HEK293T (cell line): Measurements from ENCODE around the gene ZNF587.
A peak's percentile ranks its signal among the peaks of the same experiment; 100 is the strongest.
"Not testable (repeated sequence)": the region's sequence is repeated elsewhere in the genome, so short reads cannot be mapped to it uniquely, and the experiment has no call there.

Experiments used
- CTCF ChIA-PET: fragments of 350-600 bp; formaldehyde crosslinking; extraction: SDS; loops from one replicate; lab custom pipeline; 2021; ENCODE audit warnings: antibody characterized with exemption, inconsistent platforms; lab: Yijun Ruan, JAX
- POLR2A ChIA-PET: fragments of 350-600 bp; formaldehyde crosslinking; extraction: SDS; loops from one replicate; lab custom pipeline; 2020; ENCODE audit warnings: antibody characterized with exemption, inconsistent platforms; lab: Yijun Ruan, JAX
- DNase-seq: peaks from one replicate; pipeline ENCODE4 v3.0.0; 2012; ENCODE audit warnings: mixed read lengths; ENCODE audit errors: extremely low spot score
- ARNT ChIP-seq: fragments of 450-650 bp; IDR thresholded peaks from 2 replicates; pipeline ENCODE4 v1.6.1; 2017; ENCODE audit warnings: mild to moderate bottlenecking
- BHLHE40 ChIP-seq: fragments of 450-650 bp; IDR thresholded peaks from 2 replicates; pipeline ENCODE4 v1.6.1; 2016; ENCODE audit warnings: mild to moderate bottlenecking, moderate library complexity, borderline replicate concordance
- CTBP1 ChIP-seq: fragments of 450-650 bp; IDR thresholded peaks from 2 replicates; pipeline ENCODE4 v1.6.1; 2016; ENCODE audit warnings: borderline replicate concordance
- ELF4 ChIP-seq: fragments of 450-650 bp; IDR thresholded peaks from 2 replicates; pipeline ENCODE4 v1.6.1; 2017; ENCODE audit warnings: antibody characterized with exemption
- FOXA1 ChIP-seq: fragments of 450-650 bp; IDR thresholded peaks from 2 replicates; pipeline ENCODE4 v1.6.1; 2016; ENCODE audit warnings: mild to moderate bottlenecking
- FOXK2 ChIP-seq: fragments of 450-650 bp; IDR thresholded peaks from 2 replicates; pipeline ENCODE4 v1.6.1; 2016; ENCODE audit warnings: mild to moderate bottlenecking
- FOXM1 ChIP-seq: fragments of 450-650 bp; IDR thresholded peaks from 2 replicates; pipeline ENCODE4 v1.6.1; 2017; ENCODE audit warnings: mild to moderate bottlenecking, borderline replicate concordance
- HDGF ChIP-seq: fragments of 450-650 bp; IDR thresholded peaks from 2 replicates; pipeline ENCODE4 v1.6.1; 2017; ENCODE audit warnings: antibody characterized with exemption, borderline replicate concordance
- L3MBTL2 ChIP-seq: fragments of 450-650 bp; conservative IDR thresholded peaks from 2 replicates; pipeline ENCODE4 v1.6.1; 2016; ENCODE audit warnings: mild to moderate bottlenecking
- LEF1 ChIP-seq: fragments of 450-650 bp; IDR thresholded peaks from 2 replicates; pipeline ENCODE4 v1.6.1; 2017; ENCODE audit warnings: mild to moderate bottlenecking, borderline replicate concordance
- NFRKB ChIP-seq: fragments of 450-650 bp; IDR thresholded peaks from 2 replicates; pipeline ENCODE4 v1.6.1; 2016; ENCODE audit warnings: mild to moderate bottlenecking, moderate library complexity
- PKNOX1 ChIP-seq: fragments of 450-650 bp; IDR thresholded peaks from 2 replicates; pipeline ENCODE4 v1.6.1; 2016
- SP1 ChIP-seq: fragments of 450-650 bp; IDR thresholded peaks from 2 replicates; pipeline ENCODE4 v1.6.1; 2017
- SUZ12 ChIP-seq: fragments of 450-650 bp; IDR thresholded peaks from 2 replicates; pipeline ENCODE4 v1.6.1; 2016; ENCODE audit warnings: mild to moderate bottlenecking
- TARDBP ChIP-seq: fragments of 450-650 bp; IDR thresholded peaks from 2 replicates; pipeline ENCODE4 v1.6.1; 2016
- ZNF384 ChIP-seq: fragments of 450-650 bp; IDR thresholded peaks from 2 replicates; pipeline ENCODE4 v1.6.1; 2016

ZNF587 gene

GRCh38 chr19:57812226-57812625, 37.4 kb upstream of the ZNF587 start:
- no peak for TF ChIP-seq LEF1
- no peak for TF ChIP-seq ARNT
- no peak for TF ChIP-seq SP1
- no peak for TF ChIP-seq FOXM1
- TF ChIP-seq TARDBP = no peak
- no peak for TF ChIP-seq BHLHE40
- TF ChIP-seq HDGF = no peak
- TF ChIP-seq L3MBTL2 = no peak
- no peak for TF ChIP-seq ELF4
- TF ChIP-seq CTBP1 = no peak
- TF ChIP-seq ZNF384 = no peak
- no peak for TF ChIP-seq SUZ12
- no peak for TF ChIP-seq FOXK2
- no peak for TF ChIP-seq NFRKB
- TF ChIP-seq FOXA1 = no peak
- TF ChIP-seq PKNOX1 = no peak
- ChIA-PET POLR2A (no interaction called here), CTCF (no interaction called here)
- no peak for DNase-seq

- DNase-seq, CTCF ChIA-PET: not testable (repeated sequence)
- POLR2A ChIA-PET = interaction anchor here (0.6 kb wide), 1 partner anchor 8 kb away, joined by 3 read pairs; no protein-coding TSS in a partner anchor
Observed at GRCh38 chr19:57812975-57813820, 36.5 kb upstream of the ZNF587 start.

GRCh38 chr19:57813919-57814504, 35.6 kb upstream of the ZNF587 start:
- DNase-seq = no peak
- POLR2A ChIA-PET = interaction anchor here (0.6 to 1.1 kb wide), 2 partner anchors 9 to 44 kb away, joined by 3 read pairs; partner anchors contain the start of gene ZNF586
- CTCF ChIA-PET = no interaction called here
- no peak for TF ChIP-seq BHLHE40
- no peak for TF ChIP-seq TARDBP
- TF ChIP-seq SP1 = no peak
- TF ChIP-seq FOXK2 = no peak
- TF ChIP-seq ELF4 = no peak
- no peak for TF ChIP-seq CTBP1
- TF ChIP-seq L3MBTL2 = no peak
- TF ChIP-seq FOXM1 = no peak
- no peak for TF ChIP-seq PKNOX1
- no peak for TF ChIP-seq ZNF384

GRCh38 chr19:57814505-57815246, 35.0 kb upstream of the ZNF587 start, which contains the start of gene ZNF552:
TSS of gene ZNF552 (minus strand) at chr19:57814913. CDS start at chr19:57814743, 170 bp downstream.
- POLR2A ChIA-PET = interaction anchor here (0.6 to 1.3 kb wide), 5 partner anchors 12 to 45 kb away, joined by 3 to 4 read pairs (median 3); partner anchors contain the start of genes ZNF586 and ZNF587
- DNase-seq = peak; percentile 81
- CTCF ChIA-PET = no interaction called here
- peak; percentile 83 for TF ChIP-seq ELF4
- no peak for TF ChIP-seq LEF1
- TF ChIP-seq SP1 = no peak
- TF ChIP-seq L3MBTL2 = no peak
- no peak for TF ChIP-seq ARNT
- TF ChIP-seq PKNOX1 = peak; percentile 98

- TF ChIP-seq PKNOX1 (no peak), FOXK2 (no peak), ZNF384 (no peak), L3MBTL2 (no peak)
- ChIA-PET CTCF (no interaction called here), POLR2A (interaction anchor here (0.6 to 1.3 kb wide), 5 partner anchors 12 to 46 kb away, joined by 3 to 4 read pairs (median 3); partner anchors contain the start of genes ZNF586 and ZNF587)
- DNase-seq = no peak
Observed at GRCh38 chr19:57815247-57816075, 34.2 kb upstream of the ZNF587 start.
